ENCODE data around the gene PACS1.

PACS1 gene

GRCh38 chr11:66051371-66051765, 18.7 kb upstream of the PACS1 start:
- no CpG with 5 or more reads among the region's 12 CpGs for WGBS (ENCODE audit: insufficient coverage, insufficient read length)

GRCh38 chr11:66051766-66052663, 18.1 kb upstream of the PACS1 start, which contains the start of gene SF3B2:
Gene SF3B2 (plus strand): TSS chr11:66052364. CDS start chr11:66052385, 21 bp downstream.
- DNase-seq (ENCODE audit: low read depth, low spot score), result peak; percentile 94
- Histone ChIP-seq H3K4me3 (ENCODE audit: low read length) (peak within 1 kb of the TSS; percentile 95), H3K36me3 (ENCODE audit: control insufficient read depth, insufficient read depth, low read length) (peaks cover 12% of the 10 kb centered on the region), H3K27me3 (ENCODE audit: control insufficient read depth, insufficient read depth, low read length) (no peaks in the 10 kb centered on the region), H3K27ac (ENCODE audit: low read length) (no peak within 1 kb of the TSS), H3K4me1 (ENCODE audit: control insufficient read depth, insufficient read depth, low read length) (peaks cover 10% of the 10 kb centered on the region; the same call in 1 of the 2 replicates), H3K9me3 (ENCODE audit: control insufficient read depth, insufficient read depth, low read length) (no peaks in the 10 kb centered on the region)
- WGBS (ENCODE audit: insufficient coverage, insufficient read length), result no CpG with 5 or more reads among the region's 84 CpGs

More at GRCh38 chr11:66051371-66051765, 18.7 kb upstream of the PACS1 start:
- peaks cover 6% of the 10 kb centered on the region for H3K36me3 ChIP-seq (ENCODE audit: control insufficient read depth, insufficient read depth, low read length)
- peak overlapping the region; percentile 95; the same call in 1 of the 2 replicates for H3K4me3 ChIP-seq (ENCODE audit: low read length)
- no peak for DNase-seq (ENCODE audit: low read depth, low spot score)
- no peaks in the 10 kb centered on the region for H3K9me3 ChIP-seq (ENCODE audit: control insufficient read depth, insufficient read depth, low read length)
- H3K4me1 ChIP-seq (ENCODE audit: control insufficient read depth, insufficient read depth, low read length), result peaks cover 10% of the 10 kb centered on the region; the same call in 1 of the 2 replicates
- no peak overlapping the region for H3K27ac ChIP-seq (ENCODE audit: low read length)
- H3K27me3 ChIP-seq (ENCODE audit: control insufficient read depth, insufficient read depth, low read length), result no peaks in the 10 kb centered on the region

GRCh38 chr11:66052664-66052982, 17.4 kb upstream of the PACS1 start:
- H3K36me3 ChIP-seq (ENCODE audit: control insufficient read depth, insufficient read depth, low read length), result peaks cover 16% of the 10 kb centered on the region

GRCh38 chr11:66055021-66055420, 15.1 kb upstream of the PACS1 start:
- Histone ChIP-seq H3K4me3 (ENCODE audit: low read length) (no peak overlapping the region), H3K9me3 (ENCODE audit: control insufficient read depth, insufficient read depth, low read length) (no peaks in the 10 kb centered on the region), H3K36me3 (ENCODE audit: control insufficient read depth, insufficient read depth, low read length) (peaks cover 37% of the 10 kb centered on the region), H3K27me3 (ENCODE audit: control insufficient read depth, insufficient read depth, low read length) (no peaks in the 10 kb centered on the region), H3K4me1 (ENCODE audit: control insufficient read depth, insufficient read depth, low read length) (peaks cover 7% of the 10 kb centered on the region; the same call in 1 of the 2 replicates), H3K27ac (ENCODE audit: low read length) (no peak overlapping the region)
- no CpG with 5 or more reads among the region's 7 CpGs for WGBS (ENCODE audit: insufficient coverage, insufficient read length)
- DNase-seq (ENCODE audit: low read depth, low spot score), result no peak

More at GRCh38 chr11:66052664-66052982, 17.4 kb upstream of the PACS1 start:
- DNase-seq (ENCODE audit: low read depth, low spot score), result no peak
- Histone ChIP-seq H3K27me3 (ENCODE audit: control insufficient read depth, insufficient read depth, low read length) (no peaks in the 10 kb centered on the region), H3K9me3 (ENCODE audit: control insufficient read depth, insufficient read depth, low read length) (no peaks in the 10 kb centered on the region), H3K4me3 (ENCODE audit: low read length) (peak overlapping the region; percentile 95), H3K4me1 (ENCODE audit: control insufficient read depth, insufficient read depth, low read length) (peaks cover 10% of the 10 kb centered on the region; the same call in 1 of the 2 replicates), H3K27ac (ENCODE audit: low read length) (no peak overlapping the region)
- no CpG with 5 or more reads among the region's 17 CpGs for WGBS (ENCODE audit: insufficient coverage, insufficient read length)

GRCh38 chr11:66056501-66056900, 13.6 kb upstream of the PACS1 start:
- Histone ChIP-seq H3K4me1 (ENCODE audit: control insufficient read depth, insufficient read depth, low read length) (peaks cover 2% of the 10 kb centered on the region; the same call in 1 of the 2 replicates), H3K9me3 (ENCODE audit: control insufficient read depth, insufficient read depth, low read length) (no peaks in the 10 kb centered on the region), H3K4me3 (ENCODE audit: low read length) (no peak overlapping the region), H3K36me3 (ENCODE audit: control insufficient read depth, insufficient read depth, low read length) (peaks cover 48% of the 10 kb centered on the region), H3K27ac (ENCODE audit: low read length) (no peak overlapping the region), H3K27me3 (ENCODE audit: control insufficient read depth, insufficient read depth, low read length) (no peaks in the 10 kb centered on the region)
- no CpG with 5 or more reads among the region's 7 CpGs for WGBS (ENCODE audit: insufficient coverage, insufficient read length)
- DNase-seq (ENCODE audit: low read depth, low spot score), result no peak

- peaks cover 62% of the 10 kb centered on the region for H3K36me3 ChIP-seq (ENCODE audit: control insufficient read depth, insufficient read depth, low read length)
- no peak for DNase-seq (ENCODE audit: low read depth, low spot score)
- no peaks in the 10 kb centered on the region for H3K4me1 ChIP-seq (ENCODE audit: control insufficient read depth, insufficient read depth, low read length)
- H3K27ac ChIP-seq (ENCODE audit: low read length), result no peak overlapping the region
- H3K27me3 ChIP-seq (ENCODE audit: control insufficient read depth, insufficient read depth, low read length), result no peaks in the 10 kb centered on the region
- 100% methylated on average over 1 of the region's 8 CpGs for WGBS (ENCODE audit: insufficient coverage, insufficient read length)
- no peaks in the 10 kb centered on the region for H3K9me3 ChIP-seq (ENCODE audit: control insufficient read depth, insufficient read depth, low read length)
- no peak overlapping the region for H3K4me3 ChIP-seq (ENCODE audit: low read length)
These were observed 9.9 kb upstream of the PACS1 start for GRCh38 chr11:66059966-66060680.

- peaks cover 60% of the 10 kb centered on the region for H3K36me3 ChIP-seq (ENCODE audit: control insufficient read depth, insufficient read depth, low read length)
- no CpG with 5 or more reads among the region's 6 CpGs for WGBS (ENCODE audit: insufficient coverage, insufficient read length)
- H3K27ac ChIP-seq (ENCODE audit: low read length), result no peak overlapping the region
- H3K27me3 ChIP-seq (ENCODE audit: control insufficient read depth, insufficient read depth, low read length), result no peaks in the 10 kb centered on the region
- H3K9me3 ChIP-seq (ENCODE audit: control insufficient read depth, insufficient read depth, low read length), result no peaks in the 10 kb centered on the region
- H3K4me1 ChIP-seq (ENCODE audit: control insufficient read depth, insufficient read depth, low read length), result no peaks in the 10 kb centered on the region
- DNase-seq (ENCODE audit: low read depth, low spot score), result no peak
- no peak overlapping the region for H3K4me3 ChIP-seq (ENCODE audit: low read length)
These were observed 8.8 kb upstream of the PACS1 start for GRCh38 chr11:66061268-66061667.

GRCh38 chr11:66062408-66062807, 7.7 kb upstream of the PACS1 start:
- Histone ChIP-seq H3K9me3 (ENCODE audit: control insufficient read depth, insufficient read depth, low read length) (no peaks in the 10 kb centered on the region), H3K4me3 (ENCODE audit: low read length) (no peak overlapping the region), H3K36me3 (ENCODE audit: control insufficient read depth, insufficient read depth, low read length) (peaks cover 56% of the 10 kb centered on the region), H3K4me1 (ENCODE audit: control insufficient read depth, insufficient read depth, low read length) (no peaks in the 10 kb centered on the region), H3K27ac (ENCODE audit: low read length) (no peak overlapping the region), H3K27me3 (ENCODE audit: control insufficient read depth, insufficient read depth, low read length) (no peaks in the 10 kb centered on the region)
- WGBS (ENCODE audit: insufficient coverage, insufficient read length), result no CpG with 5 or more reads among the region's 2 CpGs
- no peak for DNase-seq (ENCODE audit: low read depth, low spot score)

GRCh38 chr11:66063900-66064299, 6.2 kb upstream of the PACS1 start:
- no peaks in the 10 kb centered on the region for H3K27me3 ChIP-seq (ENCODE audit: control insufficient read depth, insufficient read depth, low read length)
- H3K27ac ChIP-seq (ENCODE audit: low read length), result no peak overlapping the region
- H3K4me3 ChIP-seq (ENCODE audit: low read length), result no peak overlapping the region
- DNase-seq (ENCODE audit: low read depth, low spot score), result no peak
- no peaks in the 10 kb centered on the region for H3K4me1 ChIP-seq (ENCODE audit: control insufficient read depth, insufficient read depth, low read length)
- no peaks in the 10 kb centered on the region for H3K9me3 ChIP-seq (ENCODE audit: control insufficient read depth, insufficient read depth, low read length)
- H3K36me3 ChIP-seq (ENCODE audit: control insufficient read depth, insufficient read depth, low read length), result peaks cover 51% of the 10 kb centered on the region
- no CpG with 5 or more reads among the region's 2 CpGs for WGBS (ENCODE audit: insufficient coverage, insufficient read length)

GRCh38 chr11:66064571-66064970, 5.5 kb upstream of the PACS1 start:
- Histone ChIP-seq H3K27ac (ENCODE audit: low read length) (no peak overlapping the region), H3K4me1 (ENCODE audit: control insufficient read depth, insufficient read depth, low read length) (no peaks in the 10 kb centered on the region), H3K4me3 (ENCODE audit: low read length) (no peak overlapping the region), H3K9me3 (ENCODE audit: control insufficient read depth, insufficient read depth, low read length) (no peaks in the 10 kb centered on the region), H3K27me3 (ENCODE audit: control insufficient read depth, insufficient read depth, low read length) (no peaks in the 10 kb centered on the region), H3K36me3 (ENCODE audit: control insufficient read depth, insufficient read depth, low read length) (peaks cover 46% of the 10 kb centered on the region)
- no CpG with 5 or more reads among the region's 1 CpG for WGBS (ENCODE audit: insufficient coverage, insufficient read length)
- DNase-seq (ENCODE audit: low read depth, low spot score), result no peak
